NCI-H446 treated with DMSO at 0.1 percent for 48 hours (cell line): ENCODE results near the gene CDC34.

Experiments used
- DNase-seq: peaks from one replicate; lab custom pipeline; 2025; lab: John Stamatoyannopoulos, UW

The CDC34 gene

DNA sequence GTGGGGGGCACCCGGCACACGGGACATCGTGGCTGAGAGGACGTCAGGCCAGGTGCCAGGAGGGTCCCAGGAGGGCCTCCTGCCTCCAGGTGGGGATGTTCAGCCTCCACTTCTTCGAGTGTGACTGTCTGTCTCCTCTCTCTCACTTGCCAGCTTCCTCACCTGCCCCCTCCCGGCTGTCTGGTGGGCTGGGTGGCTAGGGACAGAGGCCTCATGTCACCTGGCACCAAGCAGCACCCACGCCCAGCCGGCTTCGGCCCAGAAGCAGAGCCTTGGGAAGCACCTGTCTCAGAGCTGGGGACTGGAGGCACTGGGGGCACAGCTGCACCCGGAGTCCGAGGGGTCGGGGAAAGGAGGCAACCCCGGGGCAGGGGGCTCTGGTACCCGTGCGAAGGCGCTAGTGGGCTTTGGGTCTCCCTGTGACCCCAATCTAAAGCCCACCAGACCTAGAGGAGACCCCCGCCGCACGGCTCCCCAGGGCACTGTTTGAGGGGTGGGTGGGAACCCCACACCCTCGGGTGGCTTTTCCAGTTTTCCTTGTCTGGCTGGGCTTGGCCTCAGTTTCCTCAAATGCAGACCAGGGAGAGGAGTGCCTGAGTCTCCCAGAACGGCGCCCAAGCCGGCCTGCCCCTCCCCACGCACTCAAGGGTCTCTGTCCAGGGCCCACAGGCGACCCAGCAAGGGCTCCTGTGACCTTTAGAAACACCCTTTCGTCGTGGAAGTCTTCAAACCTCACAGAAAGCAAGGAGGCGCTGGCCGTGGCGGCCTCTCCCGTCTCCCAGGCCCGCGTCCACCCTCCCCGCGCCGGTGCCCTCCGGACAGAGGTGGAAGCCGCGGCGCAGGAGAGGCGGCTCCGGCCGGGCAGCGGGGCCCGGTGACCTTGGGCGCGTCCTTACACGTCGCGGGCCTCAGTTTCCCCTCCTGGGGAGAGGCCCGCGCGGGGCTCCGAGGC, 57.5 kb downstream of the CDC34 start:
- no peak for DNase-seq

GRCh38 chr19:589693-590395, 58.3 kb downstream of the CDC34 start, which contains the start of gene HCN2:
Gene HCN2 (plus strand): TSS chr19:589881. CDS start chr19:589946, 65 bp downstream.
- DNase-seq: no peak

GRCh38 chr19:590396-590745, 58.8 kb downstream of the CDC34 start:
- DNase-seq: no peak

DNA sequence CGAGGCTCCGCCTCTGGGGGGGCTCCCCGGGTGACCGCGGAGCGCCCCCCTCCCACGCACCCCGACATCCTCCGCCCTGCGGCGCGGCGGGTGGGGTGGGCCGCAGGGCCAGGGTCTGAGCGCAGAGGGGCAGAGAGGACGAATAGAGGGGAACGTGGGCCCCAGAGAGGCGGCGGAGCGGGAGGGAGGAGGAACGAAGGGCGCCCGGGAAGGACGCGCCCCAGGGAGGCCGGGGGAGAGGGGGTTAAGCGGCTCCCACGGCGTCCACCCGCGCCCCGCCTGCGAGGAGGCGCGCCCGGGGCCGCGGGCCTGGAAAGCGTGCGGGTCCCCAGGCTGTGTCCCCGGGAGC, 59.2 kb downstream of the CDC34 start:
- no peak for DNase-seq

DNA sequence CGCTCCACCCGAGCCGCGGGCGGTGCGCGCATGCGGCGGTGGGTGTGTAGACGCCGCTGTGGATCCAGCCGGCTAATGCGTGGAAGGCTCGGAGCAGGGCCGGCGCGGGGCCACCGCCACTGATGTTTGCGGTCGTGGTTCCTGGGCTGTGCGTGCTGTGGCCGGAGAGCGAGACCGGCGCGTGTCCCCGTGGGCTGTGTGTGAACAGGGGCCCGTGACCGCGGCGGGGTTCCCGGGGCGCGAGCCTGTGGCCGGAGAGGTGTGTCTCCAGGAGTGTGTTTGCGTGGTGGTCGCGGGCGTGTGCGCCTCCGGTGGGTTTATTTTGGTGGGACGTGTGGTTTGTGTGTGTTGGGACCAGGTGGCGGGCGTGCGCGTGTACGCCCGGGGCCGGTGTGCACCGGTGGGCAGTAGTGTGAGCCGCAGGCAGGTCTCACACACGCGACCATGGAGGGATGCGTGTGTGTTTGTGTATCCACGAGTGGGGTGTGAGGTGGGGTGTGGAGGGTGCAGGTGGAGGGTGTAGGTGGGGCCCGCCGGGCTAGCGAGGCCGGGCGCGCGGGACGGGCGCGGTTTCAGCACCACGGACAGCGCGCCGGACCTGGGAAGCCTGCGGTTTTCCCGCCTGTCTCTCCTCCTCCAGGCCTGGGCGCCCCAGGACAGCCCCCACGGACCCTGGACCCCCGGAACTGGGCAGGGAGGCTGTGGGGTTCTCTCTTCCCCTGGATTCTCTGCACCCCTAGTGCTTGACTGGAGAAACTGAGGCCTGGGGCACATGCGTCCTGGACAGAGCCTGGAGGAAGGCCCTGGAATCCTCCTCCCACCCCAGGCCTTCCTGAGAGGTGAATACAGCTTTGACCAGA, 59.8 kb downstream of the CDC34 start:
- no peak for DNase-seq
